SKM-1 treated with dmso at 0.1 percent for 144 hours (cell line): Measurements from ENCODE around the gene DPP4.
"Not testable (repeated sequence)": the region's sequence is repeated elsewhere in the genome, so short reads cannot be mapped to it uniquely, and the experiment has no call there.

Source experiments
- DNase-seq: peaks from one replicate; lab custom pipeline; 2025; ENCODE audit not compliant: unreplicated experiment; lab: John Stamatoyannopoulos, UW

The DPP4 gene

GRCh38 chr2:161992531-161992930 lies 81.5 kb downstream of the DPP4 start:
- DNase-seq, result no peak

- no peak for DNase-seq
Observed at GRCh38 chr2:161991991-161992390, 82.0 kb downstream of the DPP4 start.

GRCh38 chr2:161990741-161991140 lies 83.3 kb downstream of the DPP4 start:
- peak; percentile 22 for DNase-seq

- DNase-seq, result no peak
Observed at GRCh38 chr2:161990036-161990435, 84.0 kb downstream of the DPP4 start.

- no peak for DNase-seq
Observed at GRCh38 chr2:161988589-161988988, 85.4 kb downstream of the DPP4 start.

GRCh38 chr2:161987311-161987710 lies 86.7 kb downstream of the DPP4 start:
- no peak for DNase-seq

GRCh38 chr2:161983866-161984265 lies 90.1 kb downstream of the DPP4 start:
- no peak for DNase-seq

- no peak for DNase-seq
Observed at GRCh38 chr2:161983331-161983651, 90.7 kb downstream of the DPP4 start.

- DNase-seq, result no peak
Observed at GRCh38 chr2:161982548-161983330, 91.3 kb downstream of the DPP4 start.

GRCh38 chr2:161981679-161982250 lies 92.2 kb downstream of the DPP4 start:
- no peak for DNase-seq

- DNase-seq, result no peak
Observed at GRCh38 chr2:161980976-161981375, 93.0 kb downstream of the DPP4 start.

- DNase-seq, result peak; percentile 50
Observed at GRCh38 chr2:161979490-161979889, 94.5 kb downstream of the DPP4 start.

GRCh38 chr2:161977926-161978325 lies 96.1 kb downstream of the DPP4 start:
- not testable (repeated sequence) for DNase-seq

- no peak for DNase-seq
Observed at GRCh38 chr2:161976917-161977316, 97.1 kb downstream of the DPP4 start.

- DNase-seq, result no peak
Observed at GRCh38 chr2:161976295-161976694, 97.7 kb downstream of the DPP4 start.

- DNase-seq, result no peak
Observed at GRCh38 chr2:161975813-161976160, 98.2 kb downstream of the DPP4 start.

- DNase-seq, result peak; percentile 80
Observed at GRCh38 chr2:161975062-161975812, 98.8 kb downstream of the DPP4 start.

GRCh38 chr2:161974461-161974860 lies 99.6 kb downstream of the DPP4 start:
- no peak for DNase-seq

GRCh38 chr2:161972866-161973265 lies 101.1 kb downstream of the DPP4 start:
- no peak for DNase-seq

- no peak for DNase-seq
Observed at GRCh38 chr2:161972232-161972631, 101.8 kb downstream of the DPP4 start.

- no peak for DNase-seq
Observed at GRCh38 chr2:161971551-161971950, 102.5 kb downstream of the DPP4 start.

GRCh38 chr2:161969159-161969558 lies 104.9 kb downstream of the DPP4 start:
- DNase-seq, result no peak
